H1 (cell line): ENCODE results near the gene PTPRD. TPM values are rescaled to one million over a fixed set of nuclear protein-coding genes. Genes with fewer than 3 reads are reported as not detected.

Source experiments
- CBX5 ChIP-seq: fragments of 300-800, 300-1000 bp; sonication (generic); IDR thresholded peaks from 2 replicates; pipeline ENCODE4 v1.7.1; 2016; ENCODE audit warnings: antibody characterized with exemption, low read length, low read depth
- CREB1 ChIP-seq: IDR thresholded peaks from 2 replicates; pipeline ENCODE4 v1.6.1; 2012; ENCODE audit warnings: inconsistent platforms
- KDM4A ChIP-seq: IDR thresholded peaks from one replicate; pipeline ENCODE4 v1.7.1; 2012; ENCODE audit warnings: low read depth, mild to moderate bottlenecking, moderate library complexity, low read length, inconsistent platforms; ENCODE audit not compliant: severe bottlenecking
- RXRA ChIP-seq: IDR thresholded peaks from 2 replicates; pipeline ENCODE4 v1.6.1; 2011; ENCODE audit warnings: low read depth, mild to moderate bottlenecking, low read length, moderate library complexity; ENCODE audit not compliant: insufficient read depth
- SUZ12 ChIP-seq: fragments of 200-600 bp; sonication (generic); IDR thresholded peaks from 2 replicates; pipeline ENCODE4 v1.6.1; 2012; ENCODE audit warnings: mild to moderate bottlenecking, inconsistent platforms, low read length, moderate library complexity, mixed read lengths
- polyA plus RNA-seq, 7 experiments: library from polyadenylated mRNA; depleted of rRNA in 3 of 7; stranded (reverse) in 5 of 7; unstranded in 2 of 7; fragments of >200 nt in 5 of 7; fragments of 200-250 nt in 2 of 7; gene quantifications; 1 replicate in 5 of 7; 2 replicates in 1 of 7; 4 replicates in 1 of 7; pipeline versions ENCODE4 v1.2.1 to v1.2.3, GENCODE V29; 2011 to 2013; ENCODE audit warnings: missing spikeins in 2 of 7, mixed read lengths in 2 of 7
- total RNA-seq: library from RNA; stranded (reverse); fragmentation: NEBNext Ultra II Directional; extraction: Animal tissue kit (Norgen Biotek cat#: 25700); gene quantifications from 2 replicates; pipeline ENCODE4 v1.2.1, GENCODE V29; 2021
- TF ChIP-seq, protein P1 (sequence below): IDR thresholded peaks from 2 replicates; pipeline ENCODE4 v1.6.1; 2012; ENCODE audit warnings: inconsistent platforms

PTPRD gene
- total and polyA plus RNA-seq, 2 of the 8 experiments (the other 6 are each of a cell fraction or from before 2014, with no cell fraction given) = 17.2 to 77.0 TPM

DNA sequence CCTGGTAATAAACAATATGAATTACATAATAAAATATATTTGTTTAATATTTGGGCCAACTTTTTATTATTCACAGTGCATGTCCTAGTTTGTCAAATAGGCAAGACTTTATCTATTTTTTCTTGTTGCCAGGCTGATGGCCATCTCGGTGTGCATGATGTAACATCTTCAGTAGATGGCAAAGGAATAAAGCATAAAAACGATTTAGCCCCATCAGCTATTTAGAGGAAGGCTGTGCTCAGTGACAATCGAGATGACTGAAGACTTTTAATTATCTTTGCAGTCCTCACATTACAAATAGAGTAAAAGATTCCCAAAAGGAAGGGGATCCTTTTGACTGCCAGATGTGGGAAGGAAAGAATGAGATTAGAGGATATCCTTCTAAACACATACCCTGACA is 358.5 kb downstream of the PTPRD start (continued):
- no peak for TF ChIP-seq KDM4A
- no peak for TF ChIP-seq SUZ12
- TF ChIP-seq CBX5 = no peak
- TF ChIP-seq, protein P1, sequence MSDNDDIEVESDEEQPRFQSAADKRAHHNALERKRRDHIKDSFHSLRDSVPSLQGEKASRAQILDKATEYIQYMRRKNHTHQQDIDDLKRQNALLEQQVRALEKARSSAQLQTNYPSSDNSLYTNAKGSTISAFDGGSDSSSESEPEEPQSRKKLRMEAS = no peak
- no peak for TF ChIP-seq RXRA
- TF ChIP-seq CREB1 = no peak
